Stimulated activated naive CD8-positive, alpha-beta T cell treated with anti-CD3 and anti-CD28 coated beads, Interleukin-15, Interleukin-2, amounts not matched to agents 100 ng/mL and 50 ng/mL, for 24 hours (primary cell): ENCODE measurements around the gene CCL7.

Experiments
- H3K27ac Mint-ChIP-seq: one replicate; pipeline ENCODE4 v1.8.0; 2021; ENCODE audit warnings: mild to moderate bottlenecking, mixed read lengths
- H3K27me3 Mint-ChIP-seq: one replicate; pipeline ENCODE4 v1.8.0; 2021; ENCODE audit warnings: mixed read lengths
- H3K36me3 Mint-ChIP-seq: one replicate; pipeline ENCODE4 v1.8.0; 2021; ENCODE audit warnings: low read depth, mixed read lengths
- H3K4me1 Mint-ChIP-seq: one replicate; pipeline ENCODE4 v1.8.0; 2021; ENCODE audit warnings: low read depth, mixed read lengths
- H3K4me3 Mint-ChIP-seq: one replicate; pipeline ENCODE4 v1.8.0; 2021; ENCODE audit warnings: mild to moderate bottlenecking, mixed read lengths
- H3K9me3 Mint-ChIP-seq: one replicate; pipeline ENCODE4 v1.8.0; 2021; ENCODE audit warnings: mixed read lengths

CCL7 gene

GRCh38 chr17:34254651-34255380, 15.2 kb upstream of the CCL7 start, which contains the start of gene CCL2:
CCL2 (plus strand) TSS chr17:34255285; CDS start chr17:34255350, 65 bp downstream.
- H3K27ac Mint-ChIP-seq: no peak within 1 kb of the TSS
- no peaks in the 10 kb centered on the region for H3K9me3 Mint-ChIP-seq
- peaks cover 5% of the 10 kb centered on the region for H3K4me1 Mint-ChIP-seq
- H3K36me3 Mint-ChIP-seq: no peaks in the 10 kb centered on the region
- no peak within 1 kb of the TSS for H3K4me3 Mint-ChIP-seq
- H3K27me3 Mint-ChIP-seq: peaks cover 52% of the 10 kb centered on the region

DNA sequence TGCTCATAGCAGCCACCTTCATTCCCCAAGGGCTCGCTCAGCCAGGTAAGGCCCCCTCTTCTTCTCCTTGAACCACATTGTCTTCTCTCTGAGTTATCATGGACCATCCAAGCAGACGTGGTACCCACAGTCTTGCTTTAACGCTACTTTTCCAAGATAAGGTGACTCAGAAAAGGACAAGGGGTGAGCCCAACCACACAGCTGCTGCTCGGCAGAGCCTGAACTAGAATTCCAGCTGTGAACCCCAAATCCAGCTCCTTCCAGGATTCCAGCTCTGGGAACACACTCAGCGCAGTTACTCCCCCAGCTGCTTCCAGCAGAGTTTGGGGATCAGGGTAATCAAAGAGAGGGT, 14.7 kb upstream of the CCL7 start:
- no peak overlapping the region for H3K27ac Mint-ChIP-seq
- peaks cover 52% of the 10 kb centered on the region for H3K27me3 Mint-ChIP-seq
- no peak overlapping the region for H3K4me3 Mint-ChIP-seq

GRCh38 chr17:34255841-34256240, 14.2 kb upstream of the CCL7 start:
- Mint-ChIP-seq H3K27me3 (peaks cover 52% of the 10 kb centered on the region), H3K36me3 (no peaks in the 10 kb centered on the region), H3K4me1 (peaks cover 5% of the 10 kb centered on the region), H3K4me3 (no peak overlapping the region), H3K27ac (no peak overlapping the region), H3K9me3 (no peaks in the 10 kb centered on the region)

More for the DNA sequence above, 14.7 kb upstream of the CCL7 start:
- no peaks in the 10 kb centered on the region for H3K9me3 Mint-ChIP-seq
- H3K4me1 Mint-ChIP-seq: peaks cover 5% of the 10 kb centered on the region
- H3K36me3 Mint-ChIP-seq: no peaks in the 10 kb centered on the region

- no peaks in the 10 kb centered on the region for H3K36me3 Mint-ChIP-seq
- no peak overlapping the region for H3K27ac Mint-ChIP-seq
- peaks cover 5% of the 10 kb centered on the region for H3K4me1 Mint-ChIP-seq
- no peak overlapping the region for H3K4me3 Mint-ChIP-seq
- no peaks in the 10 kb centered on the region for H3K9me3 Mint-ChIP-seq
- H3K27me3 Mint-ChIP-seq: peaks cover 52% of the 10 kb centered on the region
Measured at GRCh38 chr17:34257299-34257985, 12.6 kb upstream of the CCL7 start.

GRCh38 chr17:34257986-34258326, 12.1 kb upstream of the CCL7 start:
- peaks cover 5% of the 10 kb centered on the region for H3K4me1 Mint-ChIP-seq
- H3K27me3 Mint-ChIP-seq: peaks cover 48% of the 10 kb centered on the region
- H3K27ac Mint-ChIP-seq: no peak overlapping the region
- no peak overlapping the region for H3K4me3 Mint-ChIP-seq
- no peaks in the 10 kb centered on the region for H3K9me3 Mint-ChIP-seq
- no peaks in the 10 kb centered on the region for H3K36me3 Mint-ChIP-seq

DNA sequence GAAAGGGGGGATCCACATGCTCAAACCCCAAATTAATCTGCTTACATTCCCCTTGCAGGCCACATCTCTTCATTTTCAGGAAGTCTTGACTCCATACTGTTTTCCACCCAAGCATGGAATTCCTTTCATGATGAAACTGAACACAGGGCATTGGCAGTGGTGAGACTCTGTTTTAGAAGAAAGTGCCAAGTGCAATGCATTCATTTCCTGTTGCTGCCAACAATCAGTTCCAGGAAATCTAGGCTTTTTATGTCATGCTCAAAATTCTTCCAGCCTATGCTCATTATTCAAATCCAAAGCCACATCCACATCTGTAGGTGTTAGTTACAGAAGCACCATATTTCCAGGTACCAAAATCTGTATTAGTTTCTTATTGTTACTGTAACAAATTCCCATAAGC, 10.9 kb upstream of the CCL7 start:
- Mint-ChIP-seq H3K27me3 (peaks cover 45% of the 10 kb centered on the region), H3K4me1 (peaks cover 5% of the 10 kb centered on the region), H3K36me3 (no peaks in the 10 kb centered on the region), H3K27ac (no peak overlapping the region), H3K4me3 (no peak overlapping the region), H3K9me3 (no peaks in the 10 kb centered on the region)

DNA sequence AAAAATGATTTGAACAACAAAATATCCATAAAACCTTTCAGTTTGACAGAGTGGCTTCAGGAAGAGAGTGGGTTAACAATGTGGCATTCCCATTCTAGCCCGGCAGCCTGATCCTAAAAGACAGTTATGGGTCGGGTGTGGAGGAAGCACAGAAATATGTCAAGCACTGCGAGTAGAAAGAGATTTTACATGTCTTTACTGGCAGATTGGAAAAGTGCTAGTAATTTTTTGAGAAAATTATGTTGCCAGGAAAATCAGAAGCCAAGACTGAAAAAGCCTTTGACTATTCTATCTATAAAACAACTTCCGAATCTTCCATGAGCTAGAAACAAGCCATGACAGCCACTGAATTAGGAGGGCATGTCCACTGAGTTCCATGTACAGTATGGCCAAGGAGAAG, 9.2 kb upstream of the CCL7 start:
- no peaks in the 10 kb centered on the region for H3K9me3 Mint-ChIP-seq
- peaks cover 49% of the 10 kb centered on the region for H3K27me3 Mint-ChIP-seq
- H3K36me3 Mint-ChIP-seq: no peaks in the 10 kb centered on the region
- no peak overlapping the region for H3K27ac Mint-ChIP-seq
- H3K4me3 Mint-ChIP-seq: no peak overlapping the region
- H3K4me1 Mint-ChIP-seq: no peaks in the 10 kb centered on the region

GRCh38 chr17:34261568-34262337, 8.3 kb upstream of the CCL7 start:
- Mint-ChIP-seq H3K36me3 (no peaks in the 10 kb centered on the region), H3K4me1 (no peaks in the 10 kb centered on the region), H3K27ac (no peak overlapping the region), H3K9me3 (no peaks in the 10 kb centered on the region), H3K27me3 (peaks cover 50% of the 10 kb centered on the region), H3K4me3 (no peak overlapping the region)

DNA sequence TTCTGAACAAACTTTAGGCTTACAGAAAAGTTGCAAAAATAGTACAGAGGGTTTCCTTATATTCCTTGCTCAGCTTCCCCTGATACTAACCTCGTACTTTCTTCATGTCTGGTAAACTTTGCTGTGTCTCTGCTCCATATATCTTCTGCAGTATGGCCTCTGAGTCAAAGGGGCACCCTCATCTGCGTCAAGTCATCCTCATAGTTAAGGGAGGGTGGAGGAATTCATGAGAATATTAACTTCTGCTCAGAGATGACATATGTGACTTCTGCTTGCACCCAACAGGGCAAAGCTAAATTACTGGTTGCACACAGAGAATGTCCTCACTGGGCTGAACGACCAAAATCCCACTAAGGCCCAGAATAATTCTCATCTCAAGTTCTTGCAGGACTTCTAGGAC, 4.3 kb upstream of the CCL7 start:
- no peaks in the 10 kb centered on the region for H3K36me3 Mint-ChIP-seq
- no peak overlapping the region for H3K27ac Mint-ChIP-seq
- H3K4me3 Mint-ChIP-seq: no peak overlapping the region
- H3K4me1 Mint-ChIP-seq: no peaks in the 10 kb centered on the region
- peaks cover 38% of the 10 kb centered on the region for H3K27me3 Mint-ChIP-seq
- no peaks in the 10 kb centered on the region for H3K9me3 Mint-ChIP-seq

DNA sequence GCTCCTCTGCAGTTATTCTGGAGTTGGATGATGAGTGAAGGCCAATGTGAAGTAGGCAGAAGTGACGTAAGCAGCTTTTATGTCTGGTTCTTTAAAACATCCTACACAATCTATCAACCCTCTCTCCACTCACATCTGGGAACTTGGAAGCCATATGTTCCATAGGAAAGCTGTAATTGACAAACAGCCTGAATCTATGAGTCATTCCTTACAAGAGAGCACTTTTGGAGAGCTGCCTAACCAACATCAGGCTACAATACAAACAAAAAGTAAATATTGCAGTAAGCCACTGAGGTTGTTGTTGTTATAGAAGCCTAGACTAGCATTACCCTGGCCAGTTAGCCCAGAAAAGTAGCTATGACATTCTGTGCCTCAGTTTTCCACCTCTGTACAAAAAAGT, 5.9 kb downstream of the CCL7 start:
- Mint-ChIP-seq H3K27ac (no peak overlapping the region), H3K4me1 (no peaks in the 10 kb centered on the region), H3K4me3 (no peak overlapping the region), H3K36me3 (no peaks in the 10 kb centered on the region), H3K27me3 (peaks cover 65% of the 10 kb centered on the region), H3K9me3 (no peaks in the 10 kb centered on the region)

- Mint-ChIP-seq H3K27me3 (peaks cover 67% of the 10 kb centered on the region), H3K4me3 (no peak overlapping the region), H3K36me3 (no peaks in the 10 kb centered on the region), H3K4me1 (no peaks in the 10 kb centered on the region), H3K27ac (no peak overlapping the region), H3K9me3 (no peaks in the 10 kb centered on the region)
Measured at GRCh38 chr17:34276826-34277225, 6.8 kb downstream of the CCL7 start.

DNA sequence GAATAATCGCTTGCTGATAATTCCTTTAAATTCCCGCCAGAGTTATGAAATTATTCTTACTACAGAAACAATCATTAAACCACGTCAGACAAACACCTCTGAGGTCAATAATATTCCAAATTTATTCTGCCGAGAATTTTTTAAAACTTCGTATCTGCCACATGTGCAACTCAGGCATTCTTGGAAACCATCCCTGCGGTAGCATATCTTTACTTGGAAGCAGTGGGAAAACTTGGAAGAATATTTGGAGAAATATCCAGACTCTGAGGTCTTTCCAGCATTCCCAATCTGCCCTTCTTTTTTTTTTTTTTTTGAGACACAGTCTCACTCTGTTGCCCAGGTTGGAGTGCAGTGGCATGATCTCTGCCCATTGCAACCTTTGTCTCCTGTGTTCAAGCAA, 13.6 kb downstream of the CCL7 start:
- peaks cover 42% of the 10 kb centered on the region for H3K27me3 Mint-ChIP-seq
- H3K4me1 Mint-ChIP-seq: no peaks in the 10 kb centered on the region
- no peaks in the 10 kb centered on the region for H3K36me3 Mint-ChIP-seq
- H3K27ac Mint-ChIP-seq: no peak overlapping the region
- H3K9me3 Mint-ChIP-seq: no peaks in the 10 kb centered on the region
- H3K4me3 Mint-ChIP-seq: no peak overlapping the region

DNA sequence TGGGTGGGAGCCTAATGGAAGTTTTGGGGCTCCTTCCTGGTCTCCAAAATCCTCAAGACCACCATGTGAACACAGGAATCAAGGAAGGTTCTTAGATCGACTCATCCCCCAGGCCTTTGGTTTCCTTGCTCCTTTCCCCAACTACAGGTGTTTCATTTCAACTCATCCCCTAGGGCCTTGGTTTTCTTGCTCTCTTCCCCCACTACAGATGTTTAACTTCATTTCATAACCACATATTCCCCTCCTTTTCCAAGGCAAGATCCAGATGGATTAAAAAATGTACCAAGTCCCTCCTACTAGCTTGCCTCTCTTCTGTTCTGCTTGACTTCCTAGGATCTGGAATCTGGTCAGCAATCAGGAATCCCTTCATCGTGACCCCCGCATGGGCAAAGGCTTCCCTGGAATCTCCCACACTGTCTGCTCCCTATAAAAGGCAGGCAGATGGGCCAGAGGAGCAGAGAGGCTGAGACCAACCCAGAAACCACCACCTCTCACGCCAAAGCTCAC, 15.3 kb downstream of the CCL7 start, which contains the start of gene CCL11:
TSS of gene CCL11 (plus strand) at position 457 of the 507 bp plus-strand sequence. CDS start 67 bp downstream, outside the sequence.
- H3K36me3 Mint-ChIP-seq: no peaks in the 10 kb centered on the region
- no peak within 1 kb of the TSS for H3K4me3 Mint-ChIP-seq
- H3K27me3 Mint-ChIP-seq: peaks cover 29% of the 10 kb centered on the region
- no peak within 1 kb of the TSS for H3K27ac Mint-ChIP-seq
- H3K9me3 Mint-ChIP-seq: no peaks in the 10 kb centered on the region
- H3K4me1 Mint-ChIP-seq: no peaks in the 10 kb centered on the region

GRCh38 chr17:34287875-34288274, 17.9 kb downstream of the CCL7 start:
- H3K27me3 Mint-ChIP-seq: peaks cover 10% of the 10 kb centered on the region
- H3K4me3 Mint-ChIP-seq: no peak overlapping the region
- H3K36me3 Mint-ChIP-seq: no peaks in the 10 kb centered on the region
- no peak overlapping the region for H3K27ac Mint-ChIP-seq
- H3K4me1 Mint-ChIP-seq: no peaks in the 10 kb centered on the region
- no peaks in the 10 kb centered on the region for H3K9me3 Mint-ChIP-seq

DNA sequence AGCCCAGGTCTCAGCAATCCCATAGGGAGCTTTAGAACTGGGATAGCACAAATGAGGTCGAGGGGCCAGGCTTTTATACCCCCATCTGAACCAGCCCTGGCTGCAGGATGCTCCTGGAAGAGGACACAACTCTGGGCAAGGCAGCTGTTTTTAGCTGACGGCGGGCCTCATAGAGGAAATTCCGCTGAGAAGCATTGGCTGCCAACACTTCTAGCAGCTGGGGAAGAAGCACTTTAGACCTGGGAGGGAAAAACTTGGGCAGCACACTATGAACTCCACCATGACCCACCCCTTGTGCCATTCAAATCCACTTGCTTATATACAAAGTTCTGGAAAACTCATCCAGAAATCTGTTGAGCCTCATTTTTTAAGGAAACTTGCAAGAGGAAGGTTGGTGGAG, 20.6 kb downstream of the CCL7 start:
- Mint-ChIP-seq H3K27ac (no peak overlapping the region), H3K27me3 (peaks cover 10% of the 10 kb centered on the region), H3K4me1 (no peaks in the 10 kb centered on the region), H3K9me3 (no peaks in the 10 kb centered on the region), H3K4me3 (no peak overlapping the region), H3K36me3 (no peaks in the 10 kb centered on the region)
